ENCODE results near the gene BPIFA2.

BPIFA2 gene

DNA sequence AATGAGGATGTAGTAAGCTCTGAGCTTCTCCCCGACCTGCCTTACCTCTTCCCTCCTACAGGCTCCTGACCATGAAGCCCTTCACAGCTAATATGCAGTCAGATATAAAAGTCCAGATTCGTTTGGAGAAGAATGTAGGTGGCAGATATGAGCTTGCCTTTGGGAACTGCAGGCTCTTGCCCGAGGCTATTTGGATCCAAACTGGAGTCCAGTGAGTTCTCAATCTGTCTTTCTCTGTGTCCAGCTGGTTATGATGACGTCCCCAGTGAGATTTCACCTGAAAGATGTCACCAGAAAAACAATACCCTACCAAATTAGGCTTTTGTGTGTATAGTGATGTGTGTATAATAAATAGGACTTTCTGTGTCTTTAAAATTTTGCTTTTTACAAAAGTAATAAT, 34.5 kb downstream of the BPIFA2 start:
- no peak for DNase-seq (ENCODE audit: low read depth)

DNA sequence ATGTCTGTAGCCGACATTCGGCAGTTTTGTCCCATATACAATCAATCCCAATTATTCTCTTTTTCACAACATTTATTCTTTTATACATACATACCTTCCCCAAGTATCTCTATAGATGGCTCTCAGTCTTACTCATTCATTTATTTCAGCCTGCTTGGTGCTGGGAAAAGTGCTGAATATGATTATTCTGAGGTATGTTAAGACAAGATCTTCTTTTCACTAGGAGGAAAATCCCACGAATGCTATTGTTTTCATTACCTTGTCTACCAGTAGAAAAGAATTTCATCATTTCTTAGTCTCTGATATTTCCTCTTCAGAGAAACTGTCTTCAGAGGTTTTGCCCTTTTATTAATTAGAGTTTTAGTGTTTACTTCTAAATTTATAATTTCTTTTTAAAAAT, 35.5 kb downstream of the BPIFA2 start:
- DNase-seq (ENCODE audit: low read depth) = no peak

DNA sequence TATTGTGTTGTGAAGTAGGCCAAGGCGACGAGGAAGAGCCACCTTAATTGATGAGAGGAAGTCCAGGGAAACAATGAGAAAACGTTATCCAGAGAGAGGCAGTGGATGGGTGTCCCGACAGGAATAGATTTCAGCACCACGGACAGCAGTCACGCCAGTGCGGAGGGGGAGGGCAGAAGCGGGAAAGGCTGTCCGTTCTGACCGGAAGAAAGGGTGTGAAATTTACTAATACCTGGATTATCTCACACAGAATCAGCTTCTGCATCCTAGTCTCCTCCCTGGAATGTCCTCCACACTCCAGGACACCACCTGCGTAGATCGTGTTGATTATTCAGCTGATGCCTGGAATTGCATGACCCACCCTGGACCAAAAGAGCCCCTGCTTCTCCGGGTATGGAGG, 41.8 kb downstream of the BPIFA2 start:
- DNase-seq (ENCODE audit: low read depth) = peak; percentile 18

DNA sequence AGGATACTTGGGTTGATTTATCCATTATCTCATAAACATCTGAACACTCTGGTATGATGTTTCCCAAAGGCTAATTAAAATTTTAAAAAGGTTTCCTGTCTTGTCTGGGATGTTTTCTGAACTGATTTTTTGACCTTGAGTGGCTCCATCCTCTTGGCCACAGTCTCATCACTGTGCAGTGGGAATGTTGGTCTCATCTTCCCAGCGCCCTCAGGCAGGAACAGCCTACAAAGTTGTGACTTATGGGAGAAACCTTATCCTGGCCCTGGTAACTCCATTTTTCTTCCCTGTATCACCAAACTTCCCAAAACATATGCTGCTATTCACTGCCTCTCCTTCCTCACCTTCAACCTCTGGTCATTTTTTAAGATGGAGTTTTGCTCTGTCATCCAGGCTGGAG, 42.4 kb downstream of the BPIFA2 start:
- DNase-seq (ENCODE audit: low read depth) = no peak

DNA sequence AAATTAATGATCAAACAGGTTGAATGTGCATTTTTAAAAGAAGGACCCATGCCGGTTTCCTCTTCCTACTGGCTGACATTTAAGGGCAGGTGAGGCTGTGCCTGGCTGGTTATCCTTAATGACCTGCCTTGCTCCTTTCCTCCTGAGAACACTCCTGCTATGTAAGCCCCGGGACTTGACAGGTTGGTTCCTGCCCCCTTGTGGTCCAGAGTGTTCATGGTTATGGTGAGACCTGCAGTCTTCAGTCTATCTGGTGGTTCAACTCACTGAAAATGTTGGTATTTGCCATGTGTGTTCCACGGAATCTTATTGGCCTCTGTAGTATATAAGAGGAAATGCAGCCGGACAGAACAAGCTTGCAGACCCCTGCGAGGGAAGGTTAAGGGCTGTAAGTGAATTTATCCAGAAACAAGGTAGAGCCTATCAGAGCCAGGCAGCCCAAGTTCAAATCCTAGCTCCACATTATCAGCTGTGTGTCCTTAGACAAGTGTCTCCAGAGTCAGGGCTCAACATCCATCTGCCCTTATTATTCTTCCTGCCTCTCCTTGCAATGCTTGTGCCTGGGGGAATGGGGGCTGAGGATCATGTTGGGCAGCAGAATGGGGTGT, 44.0 kb downstream of the BPIFA2 start:
- DNase-seq (ENCODE audit: low read depth) = no peak

DNA sequence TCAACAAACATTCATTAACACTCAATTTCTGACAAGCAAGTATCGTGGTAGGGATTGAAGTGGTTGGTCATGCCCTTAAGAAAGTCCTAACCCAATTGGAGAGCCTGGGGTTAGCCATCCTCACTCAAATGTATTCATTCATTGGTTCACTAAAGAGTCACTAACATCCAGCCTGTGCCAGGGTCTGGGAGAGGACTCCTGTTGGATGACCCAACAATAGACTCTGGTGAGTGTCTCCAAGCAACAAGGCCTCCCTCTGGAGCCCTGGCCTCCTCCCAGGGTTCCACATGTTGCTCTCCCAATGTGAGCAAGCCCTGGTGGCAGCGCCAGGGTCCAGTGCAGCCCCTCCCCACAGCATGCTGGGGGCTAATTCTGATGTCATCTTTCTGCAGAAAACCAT, 49.1 kb downstream of the BPIFA2 start, which contains the start of gene BPIFA3:
TSS of gene BPIFA3 (plus strand) at position 301 of the 400 bp plus-strand sequence. CDS start 185 bp downstream, outside the sequence.
- no peak for DNase-seq (ENCODE audit: low read depth)

DNA sequence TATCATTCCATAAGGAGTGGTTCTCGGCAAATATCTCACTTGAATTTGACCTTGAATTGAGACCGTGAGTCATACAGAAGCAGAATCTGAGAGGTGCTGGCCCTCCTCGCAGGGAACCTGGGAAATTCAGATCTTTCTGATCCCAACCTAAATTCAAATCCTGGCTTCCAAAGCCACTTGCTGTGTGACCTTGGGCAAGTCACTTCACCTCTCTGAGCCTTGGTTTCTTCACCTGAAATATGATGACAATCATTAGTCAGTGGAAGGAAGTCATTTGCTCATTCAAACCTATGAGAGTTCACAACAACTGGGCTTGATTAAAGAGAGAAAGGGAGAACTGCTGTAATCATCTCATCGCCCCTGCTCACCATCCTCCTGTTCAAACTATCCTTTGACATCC, 56.4 kb downstream of the BPIFA2 start:
- no peak for DNase-seq (ENCODE audit: low read depth)

DNA sequence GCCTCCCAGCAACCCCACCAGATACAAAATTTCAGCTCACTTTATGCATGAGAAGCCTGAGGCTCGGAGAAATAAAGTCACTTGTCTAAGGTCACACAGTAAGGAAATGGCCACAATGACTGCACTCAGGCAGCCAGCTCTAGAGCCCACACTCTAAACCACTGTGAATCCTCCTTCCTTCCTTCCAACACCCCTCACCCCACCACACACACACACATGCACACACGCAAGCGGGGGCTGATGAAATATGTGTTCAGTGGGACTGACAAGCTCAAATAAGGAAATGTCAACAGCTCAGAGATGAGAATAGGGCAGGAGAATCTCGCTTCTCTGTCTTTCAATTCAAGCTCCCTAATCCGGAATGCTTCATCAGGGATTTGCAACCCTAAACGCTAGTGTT, 61.9 kb downstream of the BPIFA2 start:
- no peak for DNase-seq (ENCODE audit: low read depth)
